GM12878 (cell line): ENCODE results near the gene TRIM62. TPM values are rescaled to one million over a fixed set of nuclear protein-coding genes. Genes with fewer than 3 reads are reported as not detected.
A peak's percentile ranks its signal among the peaks of the same experiment; 100 is the strongest.

ENCODE experiments used
- ATAC-seq: fragments of 200-7000 bp; cut with Tn5 transposase; 3 replicates; pipeline ENCODE4 v1.9.1; 2020; ENCODE audit warnings: mild to moderate bottlenecking, moderate library complexity
- BruUV-seq: library from RNA; stranded (reverse); fragments of 400-500 nt; replicated peaks from 2 replicates; lab custom pipeline; 2021; lab: Mats Ljungman, UMichigan
- CTCF ChIA-PET: fragments of 300-600 bp; sonication (Branson Sonifier 250); formaldehyde crosslinking; extraction: SDS; loops from one replicate; lab custom pipeline; 2021; ENCODE audit warnings: inconsistent platforms; lab: Yijun Ruan, JAX
- POLR2A ChIA-PET: fragments of 350-600 bp; formaldehyde crosslinking; extraction: SDS; loops from one replicate; lab custom pipeline; 2021; ENCODE audit warnings: inconsistent platforms; lab: Charles Lee
- RAD21 ChIA-PET: fragments of 300-600 bp; sonication (Branson Sonifier 250); formaldehyde crosslinking; loops from one replicate; lab custom pipeline; 2023; ENCODE audit warnings: antibody characterized with exemption; ENCODE audit not compliant: unreplicated experiment; lab: Charles Lee
- SMC1A ChIA-PET: fragments of 300-600 bp; sonication (Branson Sonifier 250); formaldehyde crosslinking; loops from one replicate; lab custom pipeline; 2023; ENCODE audit not compliant: unreplicated experiment, uncharacterized antibody; lab: Charles Lee
- DNase-seq: peaks from one replicate; pipeline ENCODE4 v3.0.0-alpha.2; 2011; ENCODE audit warnings: low read depth, low spot score
- FAIRE-seq: peaks from 3 replicates; lab custom pipeline; 2011; peaks lifted over from hg19 to GRCh38; lab: Jason Lieb, UNC
- H2AFZ ChIP-seq: 2 replicates; pipeline ENCODE4 v1.6.0; 2011; ENCODE audit warnings: low read depth, low read length, control low read depth; ENCODE audit not compliant: control insufficient read depth
- H3K27ac ChIP-seq: 2 replicates; pipeline ENCODE4 v1.5.1; 2011; ENCODE audit warnings: control low read depth; ENCODE audit not compliant: control insufficient read depth, insufficient read depth
- H3K27me3 ChIP-seq, 2 experiments: replicated peaks in 1 of 2; 2 replicates each; pipeline versions ENCODE4 v1.6.0 to v1.6.1; 2011; ENCODE audit warnings: low read length in 1 of 2; ENCODE audit not compliant: control insufficient read depth in 2 of 2, insufficient read depth in 2 of 2
- H3K36me3 ChIP-seq, 2 experiments: 2 replicates each; pipeline ENCODE4 v1.5.1; 2011; ENCODE audit warnings: low read length in 1 of 2; ENCODE audit not compliant: control insufficient read depth in 2 of 2, insufficient read depth in 2 of 2
- H3K4me1 ChIP-seq: 2 replicates; pipeline ENCODE4 v1.6.1; 2011; ENCODE audit warnings: mild to moderate bottlenecking, low read length, moderate library complexity, mixed read lengths; ENCODE audit not compliant: control insufficient read depth, insufficient read depth
- H3K4me2 ChIP-seq: 2 replicates; pipeline ENCODE4 v1.6.0; 2011; ENCODE audit warnings: control low read depth; ENCODE audit not compliant: control insufficient read depth, insufficient read depth
- H3K4me3 ChIP-seq: fragments of 200-600 bp; sonication (generic); 2 replicates; pipeline ENCODE4 v1.5.1; 2016
- H3K79me2 ChIP-seq: 2 replicates; pipeline ENCODE4 v1.6.0; 2011; ENCODE audit warnings: low read length; ENCODE audit not compliant: control insufficient read depth, insufficient read depth
- H3K9ac ChIP-seq: 2 replicates; pipeline ENCODE4 v1.8.0; 2011; ENCODE audit warnings: low read length, control low read depth, mixed read lengths; ENCODE audit not compliant: control insufficient read depth, insufficient read depth
- H3K9me3 ChIP-seq: replicated peaks from 3 replicates; pipeline ENCODE4 v1.5.1; 2011; ENCODE audit warnings: mild to moderate bottlenecking, low read length; ENCODE audit not compliant: control insufficient read depth, insufficient read depth
- H4K20me1 ChIP-seq: 2 replicates; pipeline ENCODE4 v1.6.0; 2011; ENCODE audit not compliant: control insufficient read depth, insufficient read depth
- ATF7 ChIP-seq: fragments of 450-650 bp; IDR thresholded peaks from 2 replicates; pipeline ENCODE4 v1.6.1; 2016; ENCODE audit warnings: low read depth, mild to moderate bottlenecking
- CREB1 ChIP-seq: IDR thresholded peaks from 2 replicates; pipeline ENCODE4 v1.6.1; 2012; ENCODE audit warnings: low read depth, mild to moderate bottlenecking, inconsistent platforms
- CUX1 ChIP-seq: IDR thresholded peaks from 2 replicates; pipeline ENCODE4 v1.6.1; 2012; ENCODE audit warnings: improper control_type of control experiment, low read depth, low read length; ENCODE audit not compliant: insufficient replicate concordance
- ETV6 ChIP-seq, 2 experiments: fragments of 450-650 bp in 1 of 2; IDR thresholded peaks in 1 of 2; conservative IDR thresholded peaks in 1 of 2; 2 replicates each; pipeline ENCODE4 v1.6.1; 2014; ENCODE audit warnings: antibody characterized with exemption in 1 of 2, borderline replicate concordance in 1 of 2, low read depth in 1 of 2, mild to moderate bottlenecking in 1 of 2, moderate library complexity in 1 of 2
- EZH2 ChIP-seq: IDR thresholded peaks from 2 replicates; pipeline ENCODE4 v1.6.1; 2012; ENCODE audit warnings: low read depth, mild to moderate bottlenecking, control low read depth, inconsistent platforms, low read length, borderline replicate concordance; ENCODE audit not compliant: control insufficient read depth
- FOXM1 ChIP-seq: IDR thresholded peaks from 2 replicates; pipeline ENCODE4 v1.6.1; 2012; ENCODE audit warnings: low read depth, mild to moderate bottlenecking, inconsistent platforms, low read length, moderate library complexity
- JUNB ChIP-seq: IDR thresholded peaks from 2 replicates; pipeline ENCODE4 v1.6.1; 2016; ENCODE audit warnings: antibody characterized with exemption, mild to moderate bottlenecking
- MTA3 ChIP-seq: IDR thresholded peaks from 2 replicates; pipeline ENCODE4 v1.6.1; 2012; ENCODE audit warnings: low read length, inconsistent platforms, borderline replicate concordance
- NR2F1 ChIP-seq: fragments of 450-650 bp; conservative IDR thresholded peaks from 2 replicates; pipeline ENCODE4 v1.6.1; 2017; ENCODE audit warnings: mild to moderate bottlenecking
- PAX8 ChIP-seq: fragments of 450-650 bp; IDR thresholded peaks from 2 replicates; pipeline ENCODE4 v1.6.1; 2017; ENCODE audit warnings: mild to moderate bottlenecking, moderate library complexity
- SMAD1 ChIP-seq: fragments of 450-650 bp; IDR thresholded peaks from 2 replicates; pipeline ENCODE4 v1.6.1; 2018; ENCODE audit warnings: mild to moderate bottlenecking, low read depth; ENCODE audit not compliant: partially characterized antibody
- TCF3 ChIP-seq: IDR thresholded peaks from 2 replicates; pipeline ENCODE4 v1.6.1; 2012; ENCODE audit warnings: low read depth, mild to moderate bottlenecking, low read length, borderline replicate concordance; ENCODE audit not compliant: insufficient read depth
- WRNIP1 ChIP-seq: IDR thresholded peaks from 2 replicates; pipeline ENCODE4 v1.6.1; 2011; ENCODE audit warnings: low read depth, low read length, improper control_type of control experiment, borderline replicate concordance
- WGBS: methylation state at CpG from one replicate; pipeline ENCODE4 v1.1.6; 2016; ENCODE audit warnings: low lambda C conversion rate; ENCODE audit not compliant: insufficient replicate concordance, insufficient coverage; ENCODE audit errors: missing lambda C conversion rate; 5-methylcytosine and 5-hydroxymethylcytosine counted together
- in situ Hi-C: fragments of 300-500 bp; cut with MboI; formaldehyde crosslinking; loops from 9 replicates; pipeline ENCODE4 v1.14.3; 2018; ENCODE audit warnings: mixed read lengths
- intact Hi-C: fragments of 100-400 bp; cut with micrococcal nuclease; formaldehyde crosslinking; loops from one replicate; pipeline ENCODE4 v1.14.2; 2022; ENCODE audit not compliant: unreplicated experiment
- polyA plus RNA-seq, 11 experiments: library from polyadenylated mRNA; depleted of rRNA in 4 of 11; unstranded in 6 of 11; stranded (reverse) in 5 of 11; fragments of >200 nt; fragmentation: Nextera tagmentation in 4 of 11; fragmentation: Illumina TruSeq in 1 of 11; extraction: Ambion mirVana in 4 of 11; extraction: Trizol in 1 of 11; gene quantifications; 1 replicate in 1 of 11; 2 replicates in 10 of 11; pipeline versions ENCODE4 v1.2.1 to v1.2.3, GENCODE V29; 2011 to 2016; ENCODE audit warnings: inconsistent platforms in 2 of 11, missing spikeins in 2 of 11, low read depth in 1 of 11
- total RNA-seq, 4 experiments: library from RNA; depleted of rRNA in 3 of 4; stranded (reverse); fragments of >200 nt in 3 of 4; fragmentation: Illumina TruSeq in 1 of 4; extraction: Trizol in 1 of 4; gene quantifications; 2 replicates each; pipeline versions ENCODE4 v1.2.1 to v1.2.3, GENCODE V29; 2013 to 2021

Gene TRIM62
- total and polyA plus RNA-seq, 10 of the 15 experiments (the other 5 are each of a cell fraction or from before 2014, with no cell fraction given): 0.52 to 4.2 (median 1.9) TPM

GRCh38 chr1:33126411-33127000, 55.3 kb downstream of the TRIM62 start:
- no peak for FAIRE-seq
- Histone ChIP-seq H3K9ac (peak overlapping the region; percentile 98), H3K4me1 (peaks cover 16% of the 10 kb centered on the region), H3K27ac (peak overlapping the region; percentile 97), H3K36me3 (no peaks in the 10 kb centered on the region), H3K4me3 (peak overlapping the region; percentile 97), H3K9me3 (no peaks in the 10 kb centered on the region), H3K27me3 (no peaks in the 10 kb centered on the region), H2AFZ (peak overlapping the region; percentile 95), H3K4me2 (peak overlapping the region; percentile 86), H3K79me2 (peaks cover 15% of the 10 kb centered on the region), H4K20me1 (no peaks in the 10 kb centered on the region)
- ChIA-PET SMC1A (interaction anchor here (0.8 to 2.3 kb wide), 14 partner anchors 10 to 345 kb away, joined by 3 to 11 read pairs (median 3); partner anchors contain the start of gene TRIM62), CTCF (interaction anchor here (0.5 to 6.0 kb wide), 19 partner anchors 11 to 345 kb away, joined by 3 to 51 read pairs (median 4); partner anchors contain the start of gene TRIM62), POLR2A (interaction anchor here (0.6 to 1.7 kb wide), 13 partner anchors 11 to 336 kb away, joined by 3 to 11 read pairs (median 3); partner anchors contain the start of genes AZIN2 and TRIM62), RAD21 (interaction anchor here (0.8 to 1.5 kb wide), 11 partner anchors 9 to 1019 kb away, joined by 3 to 7 read pairs (median 3); partner anchors contain the start of genes KPNA6 and TRIM62)
- intact Hi-C loops (loop anchor here (2.0 to 10.0 kb wide), 4 partner anchors 28 to 218 kb away; partner anchors contain the start of gene ZNF362), in situ Hi-C loops (no loop called here)
- BruUV-seq: TSS peak; percentile 92
- TF ChIP-seq MTA3 (no peak), ETV6 (conservative IDR thresholded peaks at IDR 0.05 in 1 of 2, IDR thresholded peaks at IDR 0.05 in 1 of 2; ENCODE audit: borderline replicate concordance in 1 of 2, low read depth in 1 of 2) (no peak), TCF3 (no peak), CREB1 (no peak), NR2F1 (no peak), JUNB (no peak), PAX8 (no peak), ATF7 (no peak), CUX1 (no peak), EZH2 (no peak), SMAD1 (no peak), FOXM1 (no peak), WRNIP1 (no peak)
- peak; percentile 43 for ATAC-seq
- WGBS: 19% methylated on average over 9 of the region's 9 CpGs
- DNase-seq: no peak
